A673 (cell line): ENCODE measurements around the gene WNK1. TPM values are rescaled to one million over a fixed set of nuclear protein-coding genes. Genes with fewer than 3 reads are reported as not detected.
"Not testable (repeated sequence)": the region's sequence is repeated elsewhere in the genome, so short reads cannot be mapped to it uniquely, and the experiment has no call there.

ENCODE experiments used
- BruUV-seq: library from RNA; stranded (reverse); fragments of 400-500 nt; replicated peaks from 2 replicates; lab custom pipeline; 2021; lab: Mats Ljungman, UMichigan
- CTCF ChIA-PET: fragments of 300-600 bp; sonication (Branson Sonifier 250); formaldehyde crosslinking; loops from one replicate; lab custom pipeline; 2022; ENCODE audit warnings: antibody characterized with exemption; lab: Charles Lee
- POLR2A ChIA-PET: fragments of 300-600 bp; sonication (Branson Sonifier 250); formaldehyde crosslinking; loops from one replicate; lab custom pipeline; 2022; ENCODE audit warnings: antibody characterized with exemption; ENCODE audit not compliant: low non-redundant PET; lab: Charles Lee
- DNase-seq: peaks from one replicate; pipeline ENCODE4 v3.0.0-alpha.2; 2015; ENCODE audit warnings: low spot score
- H3K27ac ChIP-seq: fragments of 200-600 bp; sonication (generic); 2 replicates; pipeline ENCODE4 v1.5.1; 2016; ENCODE audit warnings: mixed run types, low read depth, mild to moderate bottlenecking, mixed read lengths, antibody characterized with exemption, low read length; ENCODE audit not compliant: poor library complexity, severe bottlenecking
- H3K27me3 ChIP-seq: fragments of 200-600 bp; sonication (generic); replicated peaks from 2 replicates; pipeline ENCODE4 v1.6.1; 2017; ENCODE audit warnings: mixed run types, low read depth, mild to moderate bottlenecking, mixed read lengths, antibody characterized with exemption, low read length; ENCODE audit not compliant: insufficient read depth, poor library complexity
- H3K36me3 ChIP-seq: fragments of 200-600 bp; sonication (generic); 2 replicates; pipeline ENCODE4 v1.6.1; 2016; ENCODE audit warnings: mixed run types, mild to moderate bottlenecking, mixed read lengths, antibody characterized with exemption, low read length; ENCODE audit not compliant: insufficient read depth, poor library complexity, severe bottlenecking
- H3K4me1 ChIP-seq: fragments of 200-600 bp; sonication (generic); 2 replicates; pipeline ENCODE4 v1.6.1; 2017; ENCODE audit warnings: mixed run types, mild to moderate bottlenecking, mixed read lengths, antibody characterized with exemption, low read length; ENCODE audit not compliant: insufficient read depth, poor library complexity, severe bottlenecking
- H3K4me3 ChIP-seq: fragments of 200-600 bp; sonication (generic); 2 replicates; pipeline ENCODE4 v1.5.1; 2016; ENCODE audit warnings: low read depth, mixed run types, mild to moderate bottlenecking, mixed read lengths, low read length; ENCODE audit not compliant: poor library complexity, severe bottlenecking
- H3K9me3 ChIP-seq: fragments of 200-600 bp; sonication (generic); 2 replicates; pipeline ENCODE4 v1.6.1; 2016; ENCODE audit warnings: mixed run types, low read depth, mild to moderate bottlenecking, mixed read lengths, antibody characterized with exemption, low read length; ENCODE audit not compliant: poor library complexity, severe bottlenecking
- EZH2 ChIP-seq: fragments of 200-600 bp; sonication (generic); IDR thresholded peaks from 2 replicates; pipeline ENCODE4 v1.6.1; 2017; ENCODE audit warnings: borderline replicate concordance, low read depth, mild to moderate bottlenecking, mixed read lengths, antibody characterized with exemption, low read length; ENCODE audit not compliant: poor library complexity, severe bottlenecking
- intact Hi-C: fragments of 100-400 bp; cut with micrococcal nuclease; formaldehyde crosslinking; loops from one replicate; pipeline ENCODE4 v1.10.0; 2022; ENCODE audit not compliant: unreplicated experiment
- total RNA-seq: library from RNA; stranded (reverse); gene quantifications from 2 replicates; pipeline ENCODE4 v1.2.3, GENCODE V29; 2021
- TF ChIP-seq, protein P1 (sequence below): fragments of 300-800, 200-600 bp; sonication (generic); conservative IDR thresholded peaks from 2 replicates; pipeline ENCODE4 v1.5.1; 2017; ENCODE audit warnings: low read depth, mild to moderate bottlenecking, antibody characterized with exemption, low read length, moderate library complexity, mixed read lengths

Gene WNK1
- total RNA-seq, 1 experiment from 2014 or later = 161 TPM

- no peak overlapping the region for H3K4me3 ChIP-seq
- POLR2A ChIA-PET = interaction anchor here (0.6 kb wide), 1 partner anchor 12 kb away, joined by 6 read pairs; no protein-coding TSS in a partner anchor
- intact Hi-C loops = no loop called here
- H3K36me3 ChIP-seq = no peaks in the 10 kb centered on the region
- TF ChIP-seq EZH2 = no peak
- TF ChIP-seq, protein P1, sequence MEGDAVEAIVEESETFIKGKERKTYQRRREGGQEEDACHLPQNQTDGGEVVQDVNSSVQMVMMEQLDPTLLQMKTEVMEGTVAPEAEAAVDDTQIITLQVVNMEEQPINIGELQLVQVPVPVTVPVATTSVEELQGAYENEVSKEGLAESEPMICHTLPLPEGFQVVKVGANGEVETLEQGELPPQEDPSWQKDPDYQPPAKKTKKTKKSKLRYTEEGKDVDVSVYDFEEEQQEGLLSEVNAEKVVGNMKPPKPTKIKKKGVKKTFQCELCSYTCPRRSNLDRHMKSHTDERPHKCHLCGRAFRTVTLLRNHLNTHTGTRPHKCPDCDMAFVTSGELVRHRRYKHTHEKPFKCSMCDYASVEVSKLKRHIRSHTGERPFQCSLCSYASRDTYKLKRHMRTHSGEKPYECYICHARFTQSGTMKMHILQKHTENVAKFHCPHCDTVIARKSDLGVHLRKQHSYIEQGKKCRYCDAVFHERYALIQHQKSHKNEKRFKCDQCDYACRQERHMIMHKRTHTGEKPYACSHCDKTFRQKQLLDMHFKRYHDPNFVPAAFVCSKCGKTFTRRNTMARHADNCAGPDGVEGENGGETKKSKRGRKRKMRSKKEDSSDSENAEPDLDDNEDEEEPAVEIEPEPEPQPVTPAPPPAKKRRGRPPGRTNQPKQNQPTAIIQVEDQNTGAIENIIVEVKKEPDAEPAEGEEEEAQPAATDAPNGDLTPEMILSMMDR = no peak
- H3K4me1 ChIP-seq = peaks cover 22% of the 10 kb centered on the region
- no peaks in the 10 kb centered on the region for H3K27me3 ChIP-seq
- H3K9me3 ChIP-seq = no peaks in the 10 kb centered on the region
- H3K27ac ChIP-seq = no peak overlapping the region
- CTCF ChIA-PET = no interaction called here
- DNase-seq = no peak
- no TSS peak for BruUV-seq
These were observed 33.3 kb downstream of the WNK1 start for GRCh38 chr12:785706-786105.

GRCh38 chr12:788288-788687, 35.9 kb downstream of the WNK1 start:
- DNase-seq = no peak
- POLR2A ChIA-PET = no interaction called here
- no TSS peak for BruUV-seq
- CTCF ChIA-PET = no interaction called here
- H3K4me3 ChIP-seq = no peak overlapping the region
- no peaks in the 10 kb centered on the region for H3K9me3 ChIP-seq
- intact Hi-C loops = no loop called here
- H3K36me3 ChIP-seq = no peaks in the 10 kb centered on the region
- H3K27me3 ChIP-seq = no peaks in the 10 kb centered on the region
- peaks cover 5% of the 10 kb centered on the region for H3K4me1 ChIP-seq
- H3K27ac ChIP-seq = no peak overlapping the region
- no peak for TF ChIP-seq EZH2
- TF ChIP-seq, protein P1 = no peak

GRCh38 chr12:788762-789161, 36.4 kb downstream of the WNK1 start:
- H3K4me1 ChIP-seq, intact Hi-C loops, POLR2A ChIA-PET, H3K4me3 ChIP-seq, H3K9me3 ChIP-seq, H3K27ac ChIP-seq, H3K36me3 ChIP-seq, BruUV-seq, H3K27me3 ChIP-seq, DNase-seq, CTCF ChIA-PET: not testable (repeated sequence)

- H3K4me1 ChIP-seq = peaks cover 19% of the 10 kb centered on the region
- no TSS peak for BruUV-seq
- CTCF ChIA-PET = no interaction called here
- H3K9me3 ChIP-seq = no peaks in the 10 kb centered on the region
- POLR2A ChIA-PET = no interaction called here
- H3K36me3 ChIP-seq = no peaks in the 10 kb centered on the region
- TF ChIP-seq, protein P1 = no peak
- no peak for TF ChIP-seq EZH2
- no peak for DNase-seq
- no peak overlapping the region for H3K4me3 ChIP-seq
- no peak overlapping the region for H3K27ac ChIP-seq
- no peaks in the 10 kb centered on the region for H3K27me3 ChIP-seq
- intact Hi-C loops = no loop called here
These were observed 37.6 kb downstream of the WNK1 start for GRCh38 chr12:789852-790563.
